HCT116 (cell line): Measurements from ENCODE around the gene INPP4A.

ENCODE experiments used
- ATF3 ChIP-seq: IDR thresholded peaks from 2 replicates; pipeline ENCODE4 v1.6.1; 2012
- CEBPB ChIP-seq: IDR thresholded peaks from 2 replicates; pipeline ENCODE4 v1.6.1; 2012; ENCODE audit warnings: low read depth
- CTCF ChIP-seq, 3 experiments: fragments of 200-600 bp in 1 of 3; sonication (generic) in 1 of 3; IDR thresholded peaks in 2 of 3; conservative IDR thresholded peaks in 1 of 3; 2 replicates each; pipeline ENCODE4 v1.5.1; 2012 to 2017; ENCODE audit warnings: low read depth in 2 of 3, low read length in 2 of 3, antibody characterized with exemption in 1 of 3, borderline replicate concordance in 1 of 3, control low read depth in 1 of 3, mild to moderate bottlenecking in 1 of 3, mixed read lengths in 1 of 3, mixed run types in 1 of 3, moderate library complexity in 1 of 3; ENCODE audit not compliant: insufficient read depth in 1 of 3
- EZH2 ChIP-seq: fragments of 200-600 bp; sonication (generic); IDR thresholded peaks from 2 replicates; pipeline ENCODE4 v1.6.1; 2017; ENCODE audit warnings: antibody characterized with exemption, mixed run types
- MAX ChIP-seq: IDR thresholded peaks from 2 replicates; pipeline ENCODE4 v1.6.1; 2012
- POLR2A ChIP-seq: IDR thresholded peaks from 2 replicates; pipeline ENCODE4 v1.7.0; 2011; ENCODE audit warnings: borderline replicate concordance; ENCODE audit not compliant: insufficient read depth, insufficient read length; ENCODE audit errors: extremely low read depth
- POLR2AphosphoS5 ChIP-seq: IDR thresholded peaks from 2 replicates; pipeline ENCODE4 v1.6.1; 2011; ENCODE audit warnings: mild to moderate bottlenecking, low read depth, low read length, moderate library complexity
- SIN3A ChIP-seq: IDR thresholded peaks from 2 replicates; pipeline ENCODE4 v1.6.1; 2012; ENCODE audit warnings: low read depth
- SP1 ChIP-seq: IDR thresholded peaks from 2 replicates; pipeline ENCODE4 v1.6.1; 2012; ENCODE audit warnings: low read depth
- SRF ChIP-seq: IDR thresholded peaks from 2 replicates; pipeline ENCODE4 v1.6.1; 2012; ENCODE audit warnings: low read depth
- ZNF274 ChIP-seq: fragments of 200-500 bp; sonication (Bioruptor generic); IDR thresholded peaks from 2 replicates; pipeline ENCODE4 v1.6.1; 2014; ENCODE audit warnings: mild to moderate bottlenecking, low read depth, low read length, inconsistent platforms
- TF ChIP-seq, protein P1 (sequence below): IDR thresholded peaks from 2 replicates; pipeline ENCODE4 v1.6.1; 2012; ENCODE audit warnings: low read depth

DNA sequence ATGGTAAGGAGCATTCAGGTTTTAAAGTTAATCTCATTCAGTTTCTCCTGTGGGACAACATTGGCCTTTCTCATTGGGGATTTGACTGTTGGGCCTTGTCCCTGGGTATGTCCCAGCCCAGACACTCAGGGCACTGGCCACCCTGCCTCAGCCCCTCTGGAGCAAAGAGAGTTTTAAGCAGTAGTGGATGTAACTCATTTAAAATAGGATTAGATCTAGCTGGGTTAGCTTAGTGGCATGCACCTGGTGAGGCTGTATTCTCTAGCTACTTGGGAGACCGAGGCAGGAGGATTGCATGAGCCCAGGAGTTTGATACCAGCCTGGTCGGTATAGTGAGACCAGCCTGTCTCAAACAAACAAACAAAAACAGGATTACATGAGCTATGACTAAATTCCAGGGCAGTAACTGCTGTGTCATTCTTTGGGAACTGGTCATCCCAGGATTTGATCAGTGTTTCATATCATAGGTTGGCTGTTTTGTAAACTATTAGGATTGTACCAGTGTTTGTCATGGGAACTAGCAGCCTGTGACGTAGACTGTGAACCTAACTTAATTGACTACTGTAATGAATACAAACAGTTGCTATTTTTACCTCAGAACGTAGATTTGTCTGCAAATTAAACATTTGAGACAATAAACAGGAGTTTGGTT, 12.5 kb downstream of the INPP4A start:
- TF ChIP-seq CEBPB (no peak), CTCF (IDR thresholded peaks at IDR 0.05 in 2 of 3, conservative IDR thresholded peaks at IDR 0.05 in 1 of 3; ENCODE audit: borderline replicate concordance in 1 of 3, insufficient read depth in 1 of 3, low read depth in 2 of 3, low read length in 2 of 3) (no peak), ZNF274 (no peak), EZH2 (no peak), SP1 (no peak), POLR2A (no peak), POLR2AphosphoS5 (no peak), MAX (no peak), ATF3 (no peak), SIN3A (no peak), SRF (no peak)
- TF ChIP-seq, protein P1, sequence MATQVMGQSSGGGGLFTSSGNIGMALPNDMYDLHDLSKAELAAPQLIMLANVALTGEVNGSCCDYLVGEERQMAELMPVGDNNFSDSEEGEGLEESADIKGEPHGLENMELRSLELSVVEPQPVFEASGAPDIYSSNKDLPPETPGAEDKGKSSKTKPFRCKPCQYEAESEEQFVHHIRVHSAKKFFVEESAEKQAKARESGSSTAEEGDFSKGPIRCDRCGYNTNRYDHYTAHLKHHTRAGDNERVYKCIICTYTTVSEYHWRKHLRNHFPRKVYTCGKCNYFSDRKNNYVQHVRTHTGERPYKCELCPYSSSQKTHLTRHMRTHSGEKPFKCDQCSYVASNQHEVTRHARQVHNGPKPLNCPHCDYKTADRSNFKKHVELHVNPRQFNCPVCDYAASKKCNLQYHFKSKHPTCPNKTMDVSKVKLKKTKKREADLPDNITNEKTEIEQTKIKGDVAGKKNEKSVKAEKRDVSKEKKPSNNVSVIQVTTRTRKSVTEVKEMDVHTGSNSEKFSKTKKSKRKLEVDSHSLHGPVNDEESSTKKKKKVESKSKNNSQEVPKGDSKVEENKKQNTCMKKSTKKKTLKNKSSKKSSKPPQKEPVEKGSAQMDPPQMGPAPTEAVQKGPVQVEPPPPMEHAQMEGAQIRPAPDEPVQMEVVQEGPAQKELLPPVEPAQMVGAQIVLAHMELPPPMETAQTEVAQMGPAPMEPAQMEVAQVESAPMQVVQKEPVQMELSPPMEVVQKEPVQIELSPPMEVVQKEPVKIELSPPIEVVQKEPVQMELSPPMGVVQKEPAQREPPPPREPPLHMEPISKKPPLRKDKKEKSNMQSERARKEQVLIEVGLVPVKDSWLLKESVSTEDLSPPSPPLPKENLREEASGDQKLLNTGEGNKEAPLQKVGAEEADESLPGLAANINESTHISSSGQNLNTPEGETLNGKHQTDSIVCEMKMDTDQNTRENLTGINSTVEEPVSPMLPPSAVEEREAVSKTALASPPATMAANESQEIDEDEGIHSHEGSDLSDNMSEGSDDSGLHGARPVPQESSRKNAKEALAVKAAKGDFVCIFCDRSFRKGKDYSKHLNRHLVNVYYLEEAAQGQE: no peak
